ELR (cell line): ENCODE measurements around the gene RNF40.
A peak's percentile ranks its signal among the peaks of the same experiment; 100 is the strongest.
"Not testable (repeated sequence)": the region's sequence is repeated elsewhere in the genome, so short reads cannot be mapped to it uniquely, and the experiment has no call there.

ENCODE experiments used
- DNase-seq: peaks from one replicate; pipeline ENCODE4 v3.0.0-alpha.2; 2015; ENCODE audit warnings: low read depth

Gene RNF40

DNA sequence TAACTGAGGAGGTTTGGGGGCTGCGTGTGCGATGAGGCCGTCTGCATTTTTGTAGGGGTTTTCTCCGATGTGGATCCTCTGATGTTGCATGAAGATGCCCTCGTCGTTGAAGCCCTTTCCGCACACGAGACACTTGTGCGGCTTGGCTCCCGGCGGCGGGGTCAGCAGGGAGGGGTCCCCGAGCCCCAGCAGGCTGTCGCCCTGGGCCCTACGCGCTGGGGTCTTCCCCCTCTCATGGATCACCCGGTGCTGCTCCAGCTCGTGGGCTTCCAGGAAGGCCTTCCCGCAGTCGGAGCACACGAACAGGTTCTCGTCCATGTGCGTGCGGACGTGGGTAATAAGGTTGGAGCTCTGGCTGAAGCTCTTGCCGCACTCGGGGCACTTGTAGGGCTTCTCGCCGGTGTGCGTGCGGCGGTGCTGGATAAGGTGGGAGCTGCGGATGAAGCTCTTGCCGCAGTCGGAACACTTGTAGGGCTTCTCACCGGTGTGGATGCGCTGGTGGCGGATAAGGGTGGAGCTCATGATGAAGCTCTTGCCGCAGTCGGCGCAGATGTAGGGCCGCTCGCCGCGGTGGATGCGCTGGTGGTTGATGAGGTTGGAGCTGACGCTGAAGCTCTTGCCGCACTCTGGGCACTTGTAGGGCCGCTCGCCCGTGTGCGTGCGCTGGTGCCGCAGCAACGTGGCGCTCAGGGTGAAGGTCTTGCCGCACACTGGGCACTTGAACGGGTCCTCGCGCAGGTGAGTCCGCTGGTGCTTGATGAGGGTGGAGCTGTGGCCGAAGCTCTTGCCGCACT, 20.6 kb downstream of the RNF40 start:
- no peak for DNase-seq

GRCh38 chr16:30783280-30784109, 21.4 kb downstream of the RNF40 start:
- no peak for DNase-seq

DNA sequence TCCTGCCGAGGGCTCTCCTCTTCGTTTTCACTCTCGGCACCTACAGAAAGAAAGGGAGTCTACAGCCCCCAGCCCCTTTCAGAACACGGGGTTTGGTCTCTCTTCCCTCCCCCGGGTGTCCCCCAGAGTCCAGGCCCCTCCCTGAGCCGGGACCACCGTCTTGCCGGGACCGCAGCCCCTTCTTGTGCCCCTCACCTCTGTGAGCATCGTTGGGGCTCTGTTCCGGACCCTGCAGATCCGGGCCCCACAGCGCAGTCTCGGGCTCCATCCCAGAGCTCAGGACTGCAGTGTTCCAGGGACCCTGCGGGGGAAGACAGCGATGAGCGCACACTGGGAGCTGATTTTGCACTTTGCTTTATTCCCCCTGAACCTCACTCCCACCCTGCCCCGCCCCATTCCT, 22.1 kb downstream of the RNF40 start:
- DNase-seq = no peak

GRCh38 chr16:30785126-30786106, 23.3 kb downstream of the RNF40 start:
- peak; percentile 13 for DNase-seq

DNA sequence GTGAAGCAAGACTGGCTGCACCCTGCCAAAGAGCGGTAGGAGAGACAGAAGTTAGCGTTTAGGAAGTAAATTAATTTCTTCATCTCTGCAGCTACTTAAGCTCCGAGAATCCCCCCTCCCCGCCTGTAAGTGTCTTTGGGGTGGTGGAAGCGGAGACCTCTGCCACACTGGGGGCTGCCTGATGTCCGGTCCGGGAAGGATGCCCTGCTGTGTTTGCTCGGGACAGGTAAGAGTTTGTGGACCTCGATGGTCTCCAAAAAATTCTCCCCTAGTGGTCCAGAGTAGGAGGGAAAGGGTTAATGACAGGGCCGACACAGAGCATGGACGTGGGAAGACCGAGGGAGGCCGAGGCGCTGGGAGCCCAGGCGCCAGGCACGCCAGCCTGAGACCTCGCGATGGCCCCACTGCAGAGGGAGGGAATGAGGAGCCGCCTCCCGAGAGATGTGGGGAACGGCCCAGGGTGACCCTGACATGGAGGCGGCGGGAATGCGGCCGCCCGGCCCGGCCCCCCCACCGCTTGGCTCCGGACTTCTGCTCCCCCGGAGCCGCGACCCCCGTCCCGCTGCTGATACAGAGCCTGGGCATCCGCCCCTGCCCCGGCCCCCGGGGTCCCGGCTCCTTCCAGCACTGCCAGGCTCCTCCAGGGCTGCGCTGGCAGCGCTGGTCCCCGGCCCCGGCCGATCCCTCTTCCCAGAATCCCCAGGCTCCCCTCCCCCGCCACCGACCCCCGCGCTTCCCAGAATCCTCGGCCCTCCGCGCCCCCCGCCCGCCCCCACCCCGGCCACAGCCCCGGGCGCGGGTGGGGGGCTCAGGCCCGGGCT, 24.2 kb downstream of the RNF40 start:
- DNase-seq = peak; percentile 78

DNA sequence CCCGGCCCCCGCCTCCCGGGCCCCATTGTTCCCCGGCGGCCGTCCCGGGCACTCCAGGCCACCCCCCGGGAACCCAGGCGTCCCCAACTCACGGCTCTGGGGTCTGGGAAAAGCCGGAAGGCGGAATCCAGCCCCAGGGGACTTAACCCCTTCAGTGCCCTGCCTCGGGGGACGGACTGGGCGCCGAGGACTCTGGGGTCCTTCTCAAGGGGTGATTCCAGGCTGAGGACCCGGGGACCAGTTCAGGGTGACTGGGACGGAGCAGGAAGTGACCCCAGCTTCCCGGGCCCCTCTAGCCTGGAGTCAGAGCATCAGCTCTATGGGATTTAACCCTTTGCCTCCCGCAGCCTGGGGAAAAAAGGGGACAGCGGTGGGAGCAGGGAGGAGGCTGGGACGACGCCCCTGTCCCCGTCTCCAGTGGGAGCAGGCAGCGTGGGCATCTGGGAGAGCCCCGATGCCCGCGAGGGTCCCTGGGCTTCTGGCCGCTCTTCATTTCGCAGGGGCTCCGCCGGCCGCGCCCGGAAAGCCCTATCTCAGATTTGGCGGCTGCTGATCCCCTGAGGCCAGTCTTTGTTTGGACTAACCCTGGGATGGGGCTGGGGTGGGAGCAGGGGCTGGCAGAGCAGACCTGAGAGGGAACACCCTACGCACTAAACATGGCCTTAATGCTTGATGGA, 25.0 kb downstream of the RNF40 start, which contains the start of gene ZNF629:
TSS of gene ZNF629 (minus strand) at position 270 of the 677 bp plus-strand sequence. CDS start 2,723 bp downstream, outside the sequence.
- peak; percentile 82 for DNase-seq

DNA sequence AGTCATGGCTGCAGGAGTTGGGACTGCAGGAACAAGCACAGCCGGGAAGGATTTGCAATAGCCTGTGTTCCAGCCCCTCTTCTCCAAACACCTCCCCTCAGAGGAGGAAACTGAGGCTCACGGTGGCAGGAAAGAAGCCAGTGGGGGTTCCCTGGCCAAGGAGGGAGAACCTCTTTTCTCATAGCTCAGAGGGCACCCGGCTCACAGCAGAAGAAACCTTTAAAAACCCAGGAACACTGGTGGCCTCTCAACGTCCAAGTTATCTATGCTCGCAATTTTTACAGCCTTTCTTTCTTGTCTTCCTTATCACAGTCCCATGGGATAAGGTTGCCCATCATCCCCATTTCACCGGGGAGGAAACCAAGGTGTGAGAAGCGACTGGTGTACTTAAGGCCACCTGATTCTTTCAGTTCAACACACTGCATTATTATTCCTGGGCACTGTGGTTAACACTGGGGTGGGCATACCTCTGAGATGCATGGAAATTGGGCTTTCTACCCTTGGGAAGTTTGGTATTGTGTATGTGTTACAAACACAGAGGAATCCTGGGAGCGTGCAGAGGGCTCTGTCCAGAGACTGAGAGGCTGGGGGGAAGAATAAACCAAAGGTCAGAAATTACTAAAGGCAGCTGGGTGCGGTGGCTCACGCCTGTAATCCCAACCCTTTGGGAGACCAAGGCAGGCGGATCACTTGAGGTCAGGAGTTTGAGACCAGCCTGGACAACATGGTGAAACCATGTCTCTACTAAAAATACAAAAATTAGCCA, 25.7 kb downstream of the RNF40 start:
- DNase-seq = no peak

DNA sequence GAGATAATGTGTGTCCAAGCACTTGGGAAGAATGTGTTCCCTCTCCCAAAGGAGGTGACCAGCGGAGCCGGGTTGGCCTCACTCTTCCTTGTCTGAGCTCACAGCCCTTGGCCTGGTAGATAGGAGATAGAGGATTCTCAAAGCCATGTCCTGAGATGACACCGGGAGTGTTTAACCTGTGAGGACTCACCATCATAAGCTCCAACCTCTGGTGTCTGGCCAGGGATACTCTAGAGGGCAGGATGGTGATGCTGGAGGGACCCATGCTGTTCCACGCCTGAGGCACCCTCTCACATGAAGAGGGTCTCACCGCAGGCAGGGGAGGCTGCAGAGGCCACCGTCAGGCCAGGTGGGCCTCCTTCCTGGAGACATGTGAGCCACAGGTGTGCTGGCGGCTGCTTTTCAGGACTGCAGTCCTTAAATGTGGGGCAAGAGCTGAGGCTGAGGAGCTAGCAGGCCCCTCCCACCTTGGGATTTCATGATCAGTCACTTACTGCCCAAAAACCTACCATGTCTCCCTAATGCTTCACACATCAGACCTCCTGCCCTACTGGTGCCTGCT, 31.5 kb downstream of the RNF40 start:
- no peak for DNase-seq

DNA sequence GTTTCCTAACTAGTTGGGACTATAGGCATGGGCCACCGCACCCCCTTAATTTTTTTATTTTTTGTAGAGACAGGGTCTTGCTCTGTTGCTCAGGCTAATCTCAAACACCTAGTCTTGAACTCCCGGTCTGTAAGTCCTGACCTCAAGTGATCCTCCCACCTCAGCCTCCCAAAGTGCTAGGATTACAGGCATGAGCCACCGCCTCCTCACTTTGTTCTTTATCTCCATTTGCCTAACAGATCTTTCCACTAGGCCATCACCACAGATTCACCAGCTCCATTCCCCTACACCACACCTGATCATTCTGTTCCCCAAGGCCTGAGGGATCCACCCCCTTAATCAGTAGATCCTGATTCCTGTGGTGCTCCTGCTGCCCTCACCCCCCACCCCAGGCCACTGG, 32.5 kb downstream of the RNF40 start:
- no peak for DNase-seq

- DNase-seq = peak; percentile 43
Measured at GRCh38 chr16:30797670-30798309, 35.7 kb downstream of the RNF40 start.

DNA sequence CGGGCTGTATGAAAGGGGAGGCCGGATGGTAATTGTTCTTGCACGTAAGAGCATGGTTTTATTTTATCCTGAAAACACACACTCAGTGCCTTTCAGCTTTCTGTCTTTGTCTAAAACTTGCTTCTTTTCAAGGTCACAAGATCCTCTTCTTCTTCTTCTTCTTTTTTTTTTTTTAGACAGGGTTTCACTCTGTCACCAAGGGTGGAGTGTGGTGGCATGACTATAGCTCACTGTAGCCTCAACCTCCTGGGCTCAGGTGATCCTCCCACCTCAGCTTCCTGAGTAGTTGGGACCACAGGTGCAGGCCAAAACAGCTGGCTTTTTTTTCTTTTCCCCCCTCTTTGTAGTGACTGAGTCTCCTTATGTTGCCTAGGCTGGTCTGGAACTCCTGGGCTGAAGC, 40.8 kb downstream of the RNF40 start:
- DNase-seq = no peak

GRCh38 chr16:30805056-30805369, 42.9 kb downstream of the RNF40 start:
- no peak for DNase-seq

DNA sequence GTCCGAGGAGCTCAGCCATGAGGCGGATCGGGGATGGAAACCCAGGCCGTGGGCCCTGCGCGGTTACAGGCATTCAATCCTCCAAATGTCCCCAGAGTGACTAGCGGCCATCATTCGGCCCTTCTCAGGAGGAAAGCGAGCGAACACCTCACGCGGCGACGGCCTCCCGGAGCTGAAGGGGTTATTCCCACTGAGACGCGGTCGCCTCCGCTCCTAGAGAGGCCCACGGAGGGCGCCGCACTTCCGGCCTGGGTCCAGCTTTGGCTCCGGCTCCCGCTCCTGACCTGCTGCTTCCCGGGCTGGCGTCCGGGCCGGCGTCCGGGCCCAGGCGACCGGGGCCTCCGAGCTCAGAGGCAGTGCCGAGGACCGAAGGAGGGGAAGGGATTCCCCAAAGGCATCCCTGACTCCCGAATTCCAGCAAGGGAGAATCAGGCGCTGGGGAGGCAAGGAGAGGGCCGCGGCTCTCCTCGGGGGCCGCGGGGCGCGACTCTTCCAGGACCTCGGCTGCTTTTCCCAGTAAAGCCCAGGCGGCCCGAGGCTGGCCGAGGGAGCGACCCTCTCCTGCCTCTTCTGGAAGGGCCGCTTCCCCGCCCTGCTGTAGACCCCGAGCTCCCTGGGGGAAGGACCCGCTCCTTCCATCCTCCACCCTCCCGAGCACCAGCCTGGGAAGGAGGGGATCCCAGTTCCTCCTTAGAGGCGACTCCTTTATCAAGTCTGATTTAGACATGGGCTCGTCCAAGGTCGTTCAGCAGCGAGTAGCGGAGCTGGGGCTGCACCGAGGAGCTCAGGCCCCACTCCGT, 43.4 kb downstream of the RNF40 start:
- peak; percentile 84 for DNase-seq

DNA sequence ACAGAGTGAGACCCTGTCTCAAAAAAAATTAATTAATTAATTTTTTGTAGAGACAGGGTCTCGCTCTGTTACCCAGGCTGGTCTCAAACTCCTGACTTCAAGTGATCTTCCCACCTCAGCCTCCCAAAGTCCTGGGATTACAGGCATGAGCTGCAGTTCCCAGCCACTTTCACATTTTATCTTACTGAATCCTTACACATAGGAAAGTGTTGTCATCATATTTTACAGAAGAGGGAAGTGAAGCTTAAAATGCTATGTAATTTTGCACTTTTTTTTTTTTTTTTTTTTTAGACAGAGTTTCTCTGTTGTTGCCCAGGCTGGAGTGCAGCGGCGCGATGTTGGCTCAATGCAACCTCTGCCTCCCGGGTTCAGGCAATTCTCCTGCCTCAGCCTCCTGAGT, 46.0 kb downstream of the RNF40 start:
- no peak for DNase-seq

- DNase-seq = not testable (repeated sequence)
Measured at GRCh38 chr16:30808890-30809426, 46.8 kb downstream of the RNF40 start.

DNA sequence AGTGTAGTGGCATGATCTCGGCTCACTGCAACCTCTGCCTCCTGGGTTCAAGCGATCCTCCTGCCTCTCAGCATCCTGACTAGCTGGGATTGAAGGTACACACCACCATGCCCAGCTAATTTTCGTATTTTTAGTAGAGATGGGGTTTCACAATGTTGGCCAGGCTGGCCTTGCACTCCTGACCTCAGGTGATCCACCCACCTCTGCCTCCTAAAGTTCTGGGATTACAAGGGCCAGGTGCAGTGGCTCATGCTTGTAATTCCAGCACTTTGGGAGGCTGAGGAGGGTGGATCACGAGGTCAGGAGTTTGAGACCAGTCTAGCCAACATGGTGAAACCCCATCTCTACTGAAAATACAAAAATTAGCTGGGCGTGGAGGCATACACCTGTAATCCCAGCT, 47.6 kb downstream of the RNF40 start:
- not testable (repeated sequence) for DNase-seq

GRCh38 chr16:30813821-30814189, 51.7 kb downstream of the RNF40 start:
- DNase-seq = no peak

DNA sequence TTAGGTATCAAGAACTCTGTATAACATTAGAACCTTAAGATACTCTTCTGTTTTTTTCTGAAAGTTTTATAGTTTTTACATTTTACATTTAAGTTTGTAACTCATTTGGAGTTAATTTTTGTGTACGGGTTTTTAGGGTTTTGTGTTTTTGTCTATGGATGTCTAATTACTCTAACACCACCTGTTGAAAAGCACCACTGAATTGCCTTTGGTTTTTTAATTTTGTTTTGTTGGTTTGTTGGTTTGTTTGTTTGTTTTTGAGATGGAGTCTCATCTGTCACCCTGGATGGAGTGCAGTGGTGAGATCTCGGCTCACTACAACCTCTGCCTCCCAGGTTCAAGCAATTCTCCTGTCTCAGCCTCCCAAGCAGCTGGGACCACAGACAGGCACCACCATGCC, 54.6 kb downstream of the RNF40 start:
- no peak for DNase-seq
